ENCODE results near the gene HIPK2.

GRCh38 chr7:139588632-139589031, 189.2 kb downstream of the HIPK2 start:
- TF ChIP-seq, protein P1, sequence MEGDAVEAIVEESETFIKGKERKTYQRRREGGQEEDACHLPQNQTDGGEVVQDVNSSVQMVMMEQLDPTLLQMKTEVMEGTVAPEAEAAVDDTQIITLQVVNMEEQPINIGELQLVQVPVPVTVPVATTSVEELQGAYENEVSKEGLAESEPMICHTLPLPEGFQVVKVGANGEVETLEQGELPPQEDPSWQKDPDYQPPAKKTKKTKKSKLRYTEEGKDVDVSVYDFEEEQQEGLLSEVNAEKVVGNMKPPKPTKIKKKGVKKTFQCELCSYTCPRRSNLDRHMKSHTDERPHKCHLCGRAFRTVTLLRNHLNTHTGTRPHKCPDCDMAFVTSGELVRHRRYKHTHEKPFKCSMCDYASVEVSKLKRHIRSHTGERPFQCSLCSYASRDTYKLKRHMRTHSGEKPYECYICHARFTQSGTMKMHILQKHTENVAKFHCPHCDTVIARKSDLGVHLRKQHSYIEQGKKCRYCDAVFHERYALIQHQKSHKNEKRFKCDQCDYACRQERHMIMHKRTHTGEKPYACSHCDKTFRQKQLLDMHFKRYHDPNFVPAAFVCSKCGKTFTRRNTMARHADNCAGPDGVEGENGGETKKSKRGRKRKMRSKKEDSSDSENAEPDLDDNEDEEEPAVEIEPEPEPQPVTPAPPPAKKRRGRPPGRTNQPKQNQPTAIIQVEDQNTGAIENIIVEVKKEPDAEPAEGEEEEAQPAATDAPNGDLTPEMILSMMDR (conservative IDR thresholded peaks at IDR 0.05; ENCODE audit: low read depth in 2 of 2), result no peak
- TF ChIP-seq EZH2phosphoT487 (IDR thresholded peaks at IDR 0.05; ENCODE audit: unreplicated experiment), result no peak
- TF ChIP-seq, protein P2, sequence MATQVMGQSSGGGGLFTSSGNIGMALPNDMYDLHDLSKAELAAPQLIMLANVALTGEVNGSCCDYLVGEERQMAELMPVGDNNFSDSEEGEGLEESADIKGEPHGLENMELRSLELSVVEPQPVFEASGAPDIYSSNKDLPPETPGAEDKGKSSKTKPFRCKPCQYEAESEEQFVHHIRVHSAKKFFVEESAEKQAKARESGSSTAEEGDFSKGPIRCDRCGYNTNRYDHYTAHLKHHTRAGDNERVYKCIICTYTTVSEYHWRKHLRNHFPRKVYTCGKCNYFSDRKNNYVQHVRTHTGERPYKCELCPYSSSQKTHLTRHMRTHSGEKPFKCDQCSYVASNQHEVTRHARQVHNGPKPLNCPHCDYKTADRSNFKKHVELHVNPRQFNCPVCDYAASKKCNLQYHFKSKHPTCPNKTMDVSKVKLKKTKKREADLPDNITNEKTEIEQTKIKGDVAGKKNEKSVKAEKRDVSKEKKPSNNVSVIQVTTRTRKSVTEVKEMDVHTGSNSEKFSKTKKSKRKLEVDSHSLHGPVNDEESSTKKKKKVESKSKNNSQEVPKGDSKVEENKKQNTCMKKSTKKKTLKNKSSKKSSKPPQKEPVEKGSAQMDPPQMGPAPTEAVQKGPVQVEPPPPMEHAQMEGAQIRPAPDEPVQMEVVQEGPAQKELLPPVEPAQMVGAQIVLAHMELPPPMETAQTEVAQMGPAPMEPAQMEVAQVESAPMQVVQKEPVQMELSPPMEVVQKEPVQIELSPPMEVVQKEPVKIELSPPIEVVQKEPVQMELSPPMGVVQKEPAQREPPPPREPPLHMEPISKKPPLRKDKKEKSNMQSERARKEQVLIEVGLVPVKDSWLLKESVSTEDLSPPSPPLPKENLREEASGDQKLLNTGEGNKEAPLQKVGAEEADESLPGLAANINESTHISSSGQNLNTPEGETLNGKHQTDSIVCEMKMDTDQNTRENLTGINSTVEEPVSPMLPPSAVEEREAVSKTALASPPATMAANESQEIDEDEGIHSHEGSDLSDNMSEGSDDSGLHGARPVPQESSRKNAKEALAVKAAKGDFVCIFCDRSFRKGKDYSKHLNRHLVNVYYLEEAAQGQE (IDR thresholded peaks at IDR 0.05; ENCODE audit: unreplicated experiment), result no peak
- no peak for TF ChIP-seq EZH2 (IDR thresholded peaks at IDR 0.05; ENCODE audit: low read depth, unreplicated experiment)
- no peak for TF ChIP-seq POLR2AphosphoS5 (IDR thresholded peaks at IDR 0.05; ENCODE audit: low read depth)

Measured in GM23338 (cell line).